Right lobe of liver (tissue), 6 donors: ENCODE measurements around the gene CEP192. TPM values are rescaled to one million over a fixed set of nuclear protein-coding genes. Genes with fewer than 3 reads are reported as not detected.

ENCODE experiments used
- ATAC-seq, 4 donors: fragments of 200-7000 bp; cut with Tn5 transposase; one replicate each; pipeline ENCODE4 v1.9.1; 2020; ENCODE audit warnings: mild to moderate bottlenecking in 4 of 4, moderate library complexity in 4 of 4
- DNase-seq, 3 donors: peaks; one replicate each; pipeline ENCODE4 v3.0.0-alpha.2; 2020
- H3K27ac ChIP-seq, 3 donors: fragments of 200-600 bp; one replicate each; pipeline ENCODE4 v1.8.0; 2022
- H3K27me3 ChIP-seq, 2 donors: fragments of 200-600 bp; one replicate each; pipeline ENCODE4 v1.8.0; 2022
- H3K36me3 ChIP-seq, 4 donors: fragments of 200-600 bp; sonication (generic) in 1 of 4; one replicate each; pipeline versions ENCODE4 v1.5.1 to v1.8.0; 2017 to 2022; ENCODE audit warnings: control low read depth in 1 of 4
- H3K4me1 ChIP-seq, 4 donors: fragments of 200-600 bp; sonication (generic) in 1 of 4; one replicate each; pipeline versions ENCODE4 v1.5.1 to v1.8.0; 2017 to 2022; ENCODE audit warnings: control low read depth in 1 of 4
- H3K4me3 ChIP-seq, 3 donors: fragments of 200-600 bp; one replicate each; pipeline ENCODE4 v1.8.0; 2022
- H3K9me3 ChIP-seq, 4 donors: fragments of 200-600 bp; sonication (generic) in 1 of 4; one replicate each; pipeline versions ENCODE4 v1.5.1 to v1.8.0; 2017 to 2022; ENCODE audit warnings: control low read depth in 1 of 4
- POLR2A ChIP-seq: fragments of 450-650 bp; IDR thresholded peaks from one replicate; pipeline ENCODE4 v1.6.1; 2017; ENCODE audit warnings: antibody characterized with exemption, mild to moderate bottlenecking
- WGBS: methylation state at CpG from one replicate; pipeline ENCODE4 v1.1.6; 2018; ENCODE audit warnings: low coverage, low lambda C conversion rate; ENCODE audit not compliant: insufficient coverage; ENCODE audit errors: missing lambda C conversion rate; 5-methylcytosine and 5-hydroxymethylcytosine counted together
- intact Hi-C, 2 donors: fragments of 100-400 bp; cut with DNase I; formaldehyde crosslinking; loops; one replicate each; pipeline versions ENCODE4 v1.11.2 to v1.14.1; 2022
- total RNA-seq, 6 experiments: library from RNA; depleted of rRNA in 2 of 6; stranded (reverse); fragments of >200 nt in 2 of 6; fragmentation: NEBNext Ultra II Directional in 3 of 6; extraction: Animal tissue kit (Norgen Biotek cat#: 25700) in 3 of 6; gene quantifications; one replicate each; pipeline versions ENCODE4 v1.1.0 to v1.2.4, GENCODE V29; 2016 to 2023
- TF ChIP-seq, protein P1 (sequence below), 4 donors: fragments of 200-600 bp in 3 of 4; fragments of 450-650 bp in 1 of 4; IDR thresholded peaks; one replicate each; pipeline versions ENCODE4 v1.5.1 to v1.8.0; 2016 to 2022; ENCODE audit warnings: antibody characterized with exemption in 4 of 4, mild to moderate bottlenecking in 2 of 4
- donor health status: DM: no; HTN: yes; CAD: no.
- donor health status: DM: no; HTN: no; CAD: no.
- donor health status: DM: no; HTN: no; CAD: no.
- donor health status: DM: no; HTN: yes; CAD: no.
- donor health status: DM: no; HTN: yes; CAD: no.

CEP192 gene
- total RNA-seq, 6 experiments from 2014 or later: 7.5 to 9.1 (median 8.3) TPM

DNA sequence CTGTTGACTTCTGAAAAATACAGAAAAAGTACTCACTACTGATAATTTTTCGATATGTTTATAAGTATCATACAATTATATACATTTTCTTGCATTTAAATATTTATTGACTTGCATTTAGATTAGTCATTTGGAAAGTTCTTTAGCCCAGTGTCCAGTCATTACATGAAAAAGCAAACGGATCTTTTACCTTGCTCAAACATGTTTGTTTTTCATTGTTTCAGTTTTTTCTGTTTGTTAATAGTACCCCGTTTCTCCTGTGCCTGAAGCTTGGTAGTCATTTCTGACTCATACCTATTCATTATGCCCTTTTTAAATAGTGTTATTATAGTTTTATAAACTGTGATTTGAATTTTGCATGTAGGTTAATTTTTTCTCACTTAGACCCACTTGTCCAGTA is 28.1 kb downstream of the CEP192 start:
- Histone ChIP-seq H3K9me3 (no peaks in the 10 kb centered on the region), H3K4me1 (no peaks in the 10 kb centered on the region), H3K27me3 (no peaks in the 10 kb centered on the region), H3K36me3 (peaks cover 0 to 38% (median 6%) of the 10 kb centered on the region in 4 donors), H3K4me3 (no peak overlapping the region), H3K27ac (no peak overlapping the region)
- no peak for DNase-seq
- intact Hi-C loops: no loop called here
- no peak for TF ChIP-seq POLR2A
- TF ChIP-seq, protein P1, sequence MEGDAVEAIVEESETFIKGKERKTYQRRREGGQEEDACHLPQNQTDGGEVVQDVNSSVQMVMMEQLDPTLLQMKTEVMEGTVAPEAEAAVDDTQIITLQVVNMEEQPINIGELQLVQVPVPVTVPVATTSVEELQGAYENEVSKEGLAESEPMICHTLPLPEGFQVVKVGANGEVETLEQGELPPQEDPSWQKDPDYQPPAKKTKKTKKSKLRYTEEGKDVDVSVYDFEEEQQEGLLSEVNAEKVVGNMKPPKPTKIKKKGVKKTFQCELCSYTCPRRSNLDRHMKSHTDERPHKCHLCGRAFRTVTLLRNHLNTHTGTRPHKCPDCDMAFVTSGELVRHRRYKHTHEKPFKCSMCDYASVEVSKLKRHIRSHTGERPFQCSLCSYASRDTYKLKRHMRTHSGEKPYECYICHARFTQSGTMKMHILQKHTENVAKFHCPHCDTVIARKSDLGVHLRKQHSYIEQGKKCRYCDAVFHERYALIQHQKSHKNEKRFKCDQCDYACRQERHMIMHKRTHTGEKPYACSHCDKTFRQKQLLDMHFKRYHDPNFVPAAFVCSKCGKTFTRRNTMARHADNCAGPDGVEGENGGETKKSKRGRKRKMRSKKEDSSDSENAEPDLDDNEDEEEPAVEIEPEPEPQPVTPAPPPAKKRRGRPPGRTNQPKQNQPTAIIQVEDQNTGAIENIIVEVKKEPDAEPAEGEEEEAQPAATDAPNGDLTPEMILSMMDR (IDR thresholded peaks at IDR 0.05): no peak
- 64% methylated on average over 3 of the region's 3 CpGs for WGBS
- ATAC-seq: no peak

DNA sequence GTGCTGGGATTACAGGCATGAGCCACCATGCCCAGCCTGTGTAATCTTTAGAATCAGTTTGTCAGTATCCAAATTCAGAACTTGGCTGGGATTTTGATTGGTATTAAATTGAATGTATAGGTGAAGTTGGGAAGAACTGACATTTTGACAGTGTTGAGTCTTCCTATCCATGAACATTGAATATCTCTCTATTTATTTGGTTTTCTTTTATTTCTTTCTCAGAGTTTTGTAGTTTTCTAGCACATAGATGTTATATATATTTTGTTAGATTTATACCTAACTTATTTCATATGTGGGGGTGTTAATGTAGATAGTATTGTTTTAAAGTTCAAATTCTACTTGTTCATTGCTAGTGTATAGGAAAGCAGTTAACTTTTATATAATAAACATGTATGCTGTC is 31.5 kb downstream of the CEP192 start:
- peaks cover 0 to 28% (median 5%) of the 10 kb centered on the region in 4 donors for H3K36me3 ChIP-seq
- H3K27ac ChIP-seq: no peak overlapping the region
- H3K4me3 ChIP-seq: no peak overlapping the region
- H3K9me3 ChIP-seq: no peaks in the 10 kb centered on the region
- TF ChIP-seq, protein P1 (IDR thresholded peaks at IDR 0.05): no peak
- no peak for TF ChIP-seq POLR2A
- ATAC-seq: no peak
- no peak for DNase-seq
- intact Hi-C loops: no loop called here
- no peaks in the 10 kb centered on the region for H3K4me1 ChIP-seq
- H3K27me3 ChIP-seq: no peaks in the 10 kb centered on the region

DNA sequence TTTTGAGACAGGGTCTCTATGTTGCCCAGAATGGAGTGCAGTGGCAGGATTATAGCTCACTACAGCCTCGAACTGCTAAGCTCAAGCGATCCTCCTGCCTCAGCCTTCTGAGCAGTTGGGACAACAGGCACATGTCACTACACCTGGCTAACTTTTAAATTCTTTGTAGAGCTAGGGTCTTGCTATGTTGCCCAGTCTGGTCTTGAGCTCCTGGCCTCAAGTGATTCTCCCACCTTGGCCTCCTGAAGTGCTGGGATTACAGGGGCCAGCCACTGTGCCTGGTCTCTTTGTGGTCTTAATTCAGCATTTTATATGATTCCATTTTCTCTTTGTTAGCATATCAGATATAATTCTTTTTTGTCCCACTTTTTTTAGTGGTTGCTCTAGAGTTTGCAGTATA is 34.1 kb downstream of the CEP192 start:
- no peaks in the 10 kb centered on the region for H3K9me3 ChIP-seq
- H3K4me3 ChIP-seq: no peak overlapping the region
- TF ChIP-seq POLR2A: no peak
- TF ChIP-seq, protein P1 (IDR thresholded peaks at IDR 0.05): no peak
- H3K27me3 ChIP-seq: no peaks in the 10 kb centered on the region
- no peaks in the 10 kb centered on the region for H3K4me1 ChIP-seq
- ATAC-seq (no peak), DNase-seq (no peak)
- H3K27ac ChIP-seq: no peak overlapping the region
- peaks cover 0 to 11% (median 2%) of the 10 kb centered on the region in 4 donors for H3K36me3 ChIP-seq
- intact Hi-C loops: no loop called here
- 100% methylated on average over 2 of the region's 2 CpGs for WGBS

DNA sequence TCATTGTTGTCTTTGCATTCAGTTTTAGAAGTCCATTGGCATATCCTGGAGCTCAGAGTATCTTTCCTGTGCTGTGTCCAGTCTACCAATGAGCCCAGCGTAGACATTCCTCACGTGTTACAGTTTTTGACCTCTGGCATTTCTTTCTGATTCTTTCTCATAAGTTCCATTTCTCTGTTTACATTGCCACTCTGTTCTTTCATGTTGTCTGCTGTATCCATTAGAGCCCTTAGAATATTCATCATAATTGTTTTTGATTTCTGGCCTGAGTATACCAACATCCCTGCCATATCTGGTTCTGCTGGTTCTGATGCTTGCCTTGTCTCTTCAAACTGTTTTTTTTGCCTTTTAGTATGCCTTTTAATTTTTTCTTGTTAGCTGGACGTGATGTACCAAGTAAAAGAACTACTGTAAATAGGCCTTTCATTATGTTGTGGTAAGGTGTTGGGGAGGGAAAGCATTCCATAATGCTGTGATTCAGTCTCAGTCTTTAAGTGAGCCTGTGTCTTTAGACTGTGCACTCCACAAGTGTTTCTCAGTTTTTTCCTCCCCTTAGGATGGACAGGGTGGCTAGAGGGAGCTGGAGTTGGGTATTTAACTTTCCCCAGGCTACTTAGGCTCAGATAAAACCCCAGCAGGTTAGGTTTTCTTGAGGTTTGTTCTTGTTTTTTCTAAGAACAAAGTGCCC is 35.6 kb downstream of the CEP192 start:
- Histone ChIP-seq H3K4me3 (no peak overlapping the region), H3K4me1 (no peaks in the 10 kb centered on the region), H3K9me3 (no peaks in the 10 kb centered on the region), H3K36me3 (peaks cover 0 to 11% (median 2%) of the 10 kb centered on the region in 4 donors), H3K27me3 (no peaks in the 10 kb centered on the region), H3K27ac (no peak overlapping the region)
- intact Hi-C loops: no loop called here
- DNase-seq (no peak), ATAC-seq (no peak)
- 93% methylated on average over 3 of the region's 3 CpGs for WGBS
- no peak for TF ChIP-seq POLR2A
- TF ChIP-seq, protein P1 (IDR thresholded peaks at IDR 0.05): no peak
